Hepatocyte (in vitro differentiated cells): ENCODE data around the gene STX1A.

ENCODE experiments used
- EZH2 ChIP-seq: fragments of 200-600 bp; sonication (generic); IDR thresholded peaks from 2 replicates; pipeline ENCODE4 v1.6.1; 2016; ENCODE audit warnings: antibody characterized with exemption, mild to moderate bottlenecking, borderline replicate concordance
- TF ChIP-seq, protein P1 (sequence below): fragments of 200-600 bp; sonication (generic); IDR thresholded peaks from 2 replicates; pipeline ENCODE4 v1.5.1; 2016; ENCODE audit warnings: antibody characterized with exemption, mild to moderate bottlenecking; ENCODE audit not compliant: poor library complexity

DNA sequence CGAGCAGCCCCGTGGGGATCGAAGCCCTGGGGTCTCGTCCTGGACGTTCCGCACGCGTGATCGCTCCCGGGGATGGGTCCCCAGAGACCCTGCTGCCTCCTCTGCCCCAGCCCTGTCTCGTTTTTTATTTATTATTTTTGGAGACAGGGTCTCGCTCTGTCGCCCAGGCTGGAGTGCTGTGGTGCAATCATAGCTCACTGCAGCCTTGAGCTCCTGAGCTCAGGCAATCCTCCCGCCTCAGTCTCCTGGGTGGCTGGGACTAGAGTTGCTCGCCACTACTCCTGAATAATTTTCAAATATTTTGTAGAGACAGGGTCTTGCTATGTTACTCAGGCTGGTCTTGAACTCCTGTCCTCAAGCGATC is 319 bp upstream of the STX1A start:
- TF ChIP-seq, protein P1, sequence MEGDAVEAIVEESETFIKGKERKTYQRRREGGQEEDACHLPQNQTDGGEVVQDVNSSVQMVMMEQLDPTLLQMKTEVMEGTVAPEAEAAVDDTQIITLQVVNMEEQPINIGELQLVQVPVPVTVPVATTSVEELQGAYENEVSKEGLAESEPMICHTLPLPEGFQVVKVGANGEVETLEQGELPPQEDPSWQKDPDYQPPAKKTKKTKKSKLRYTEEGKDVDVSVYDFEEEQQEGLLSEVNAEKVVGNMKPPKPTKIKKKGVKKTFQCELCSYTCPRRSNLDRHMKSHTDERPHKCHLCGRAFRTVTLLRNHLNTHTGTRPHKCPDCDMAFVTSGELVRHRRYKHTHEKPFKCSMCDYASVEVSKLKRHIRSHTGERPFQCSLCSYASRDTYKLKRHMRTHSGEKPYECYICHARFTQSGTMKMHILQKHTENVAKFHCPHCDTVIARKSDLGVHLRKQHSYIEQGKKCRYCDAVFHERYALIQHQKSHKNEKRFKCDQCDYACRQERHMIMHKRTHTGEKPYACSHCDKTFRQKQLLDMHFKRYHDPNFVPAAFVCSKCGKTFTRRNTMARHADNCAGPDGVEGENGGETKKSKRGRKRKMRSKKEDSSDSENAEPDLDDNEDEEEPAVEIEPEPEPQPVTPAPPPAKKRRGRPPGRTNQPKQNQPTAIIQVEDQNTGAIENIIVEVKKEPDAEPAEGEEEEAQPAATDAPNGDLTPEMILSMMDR, result no peak
- no peak for TF ChIP-seq EZH2
